GM12878 (cell line): ENCODE measurements around the gene SELPLG. TPM values are rescaled to one million over a fixed set of nuclear protein-coding genes. Genes with fewer than 3 reads are reported as not detected.

Experiments
- ATAC-seq: fragments of 200-7000 bp; cut with Tn5 transposase; 3 replicates; pipeline ENCODE4 v1.9.1; 2020; ENCODE audit warnings: mild to moderate bottlenecking, moderate library complexity
- BruUV-seq: library from RNA; stranded (reverse); fragments of 400-500 nt; replicated peaks from 2 replicates; lab custom pipeline; 2021; lab: Mats Ljungman, UMichigan
- CTCF ChIA-PET: fragments of 300-600 bp; sonication (Branson Sonifier 250); formaldehyde crosslinking; extraction: SDS; loops from one replicate; lab custom pipeline; 2021; ENCODE audit warnings: inconsistent platforms; lab: Yijun Ruan, JAX
- POLR2A ChIA-PET: fragments of 350-600 bp; formaldehyde crosslinking; extraction: SDS; loops from one replicate; lab custom pipeline; 2021; ENCODE audit warnings: inconsistent platforms; lab: Charles Lee
- RAD21 ChIA-PET: fragments of 300-600 bp; sonication (Branson Sonifier 250); formaldehyde crosslinking; loops from one replicate; lab custom pipeline; 2023; ENCODE audit warnings: antibody characterized with exemption; ENCODE audit not compliant: unreplicated experiment; lab: Charles Lee
- SMC1A ChIA-PET: fragments of 300-600 bp; sonication (Branson Sonifier 250); formaldehyde crosslinking; loops from one replicate; lab custom pipeline; 2023; ENCODE audit not compliant: unreplicated experiment, uncharacterized antibody; lab: Charles Lee
- DNase-seq: peaks from one replicate; pipeline ENCODE4 v3.0.0-alpha.2; 2011; ENCODE audit warnings: low read depth, low spot score
- FAIRE-seq: peaks from 3 replicates; lab custom pipeline; 2011; peaks lifted over from hg19 to GRCh38; lab: Jason Lieb, UNC
- H2AFZ ChIP-seq: 2 replicates; pipeline ENCODE4 v1.6.0; 2011; ENCODE audit warnings: low read depth, low read length, control low read depth; ENCODE audit not compliant: control insufficient read depth
- H3K27ac ChIP-seq: 2 replicates; pipeline ENCODE4 v1.5.1; 2011; ENCODE audit warnings: control low read depth; ENCODE audit not compliant: control insufficient read depth, insufficient read depth
- H3K27me3 ChIP-seq, 2 experiments: replicated peaks in 1 of 2; 2 replicates each; pipeline versions ENCODE4 v1.6.0 to v1.6.1; 2011; ENCODE audit warnings: low read length in 1 of 2; ENCODE audit not compliant: control insufficient read depth in 2 of 2, insufficient read depth in 2 of 2
- H3K36me3 ChIP-seq, 2 experiments: 2 replicates each; pipeline ENCODE4 v1.5.1; 2011; ENCODE audit warnings: low read length in 1 of 2; ENCODE audit not compliant: control insufficient read depth in 2 of 2, insufficient read depth in 2 of 2
- H3K4me1 ChIP-seq: 2 replicates; pipeline ENCODE4 v1.6.1; 2011; ENCODE audit warnings: mild to moderate bottlenecking, low read length, moderate library complexity, mixed read lengths; ENCODE audit not compliant: control insufficient read depth, insufficient read depth
- H3K4me2 ChIP-seq: 2 replicates; pipeline ENCODE4 v1.6.0; 2011; ENCODE audit warnings: control low read depth; ENCODE audit not compliant: control insufficient read depth, insufficient read depth
- H3K4me3 ChIP-seq: fragments of 200-600 bp; sonication (generic); 2 replicates; pipeline ENCODE4 v1.5.1; 2016
- H3K79me2 ChIP-seq: 2 replicates; pipeline ENCODE4 v1.6.0; 2011; ENCODE audit warnings: low read length; ENCODE audit not compliant: control insufficient read depth, insufficient read depth
- H3K9ac ChIP-seq: 2 replicates; pipeline ENCODE4 v1.8.0; 2011; ENCODE audit warnings: low read length, control low read depth, mixed read lengths; ENCODE audit not compliant: control insufficient read depth, insufficient read depth
- H3K9me3 ChIP-seq: replicated peaks from 3 replicates; pipeline ENCODE4 v1.5.1; 2011; ENCODE audit warnings: mild to moderate bottlenecking, low read length; ENCODE audit not compliant: control insufficient read depth, insufficient read depth
- H4K20me1 ChIP-seq: 2 replicates; pipeline ENCODE4 v1.6.0; 2011; ENCODE audit not compliant: control insufficient read depth, insufficient read depth
- EED ChIP-seq: sonication (generic); IDR thresholded peaks from 2 replicates; pipeline ENCODE4 v1.6.1; 2016; ENCODE audit warnings: antibody characterized with exemption, low read depth
- TARDBP ChIP-seq: IDR thresholded peaks from 2 replicates; pipeline ENCODE4 v1.6.1; 2016; ENCODE audit warnings: borderline replicate concordance
- ZBED1 ChIP-seq: IDR thresholded peaks from 2 replicates; pipeline ENCODE4 v1.6.1; 2016; ENCODE audit warnings: borderline replicate concordance
- WGBS: methylation state at CpG from one replicate; pipeline ENCODE4 v1.1.6; 2016; ENCODE audit warnings: low lambda C conversion rate; ENCODE audit not compliant: insufficient replicate concordance, insufficient coverage; ENCODE audit errors: missing lambda C conversion rate; 5-methylcytosine and 5-hydroxymethylcytosine counted together
- in situ Hi-C: fragments of 300-500 bp; cut with MboI; formaldehyde crosslinking; loops from 9 replicates; pipeline ENCODE4 v1.14.3; 2018; ENCODE audit warnings: mixed read lengths
- intact Hi-C: fragments of 100-400 bp; cut with micrococcal nuclease; formaldehyde crosslinking; loops from one replicate; pipeline ENCODE4 v1.14.2; 2022; ENCODE audit not compliant: unreplicated experiment
- polyA plus RNA-seq, 11 experiments: library from polyadenylated mRNA; depleted of rRNA in 4 of 11; unstranded in 6 of 11; stranded (reverse) in 5 of 11; fragments of >200 nt; fragmentation: Nextera tagmentation in 4 of 11; fragmentation: Illumina TruSeq in 1 of 11; extraction: Ambion mirVana in 4 of 11; extraction: Trizol in 1 of 11; gene quantifications; 1 replicate in 1 of 11; 2 replicates in 10 of 11; pipeline versions ENCODE4 v1.2.1 to v1.2.3, GENCODE V29; 2011 to 2016; ENCODE audit warnings: inconsistent platforms in 2 of 11, missing spikeins in 2 of 11, low read depth in 1 of 11
- total RNA-seq, 4 experiments: library from RNA; depleted of rRNA in 3 of 4; stranded (reverse); fragments of >200 nt in 3 of 4; fragmentation: Illumina TruSeq in 1 of 4; extraction: Trizol in 1 of 4; gene quantifications; 2 replicates each; pipeline versions ENCODE4 v1.2.1 to v1.2.3, GENCODE V29; 2013 to 2021
- TF ChIP-seq, protein P1 (sequence below), 3 experiments: IDR thresholded peaks in 2 of 3; conservative IDR thresholded peaks in 1 of 3; 2 replicates each; pipeline ENCODE4 v1.5.1; 2011; ENCODE audit warnings: low read depth in 3 of 3, low read length in 3 of 3, mild to moderate bottlenecking in 3 of 3, control low read depth in 2 of 3, moderate library complexity in 2 of 3, inconsistent platforms in 1 of 3, mixed read lengths in 1 of 3; ENCODE audit not compliant: control insufficient read depth in 2 of 3, insufficient read depth in 1 of 3; ENCODE audit errors: extremely low read depth in 1 of 3
- TF ChIP-seq, protein P2 (sequence below): IDR thresholded peaks from 2 replicates; pipeline ENCODE4 v1.6.1; 2012; ENCODE audit warnings: mild to moderate bottlenecking, low read depth, low read length
- TF ChIP-seq, protein P3 (sequence below): IDR thresholded peaks from 2 replicates; pipeline ENCODE4 v1.6.1; 2012; ENCODE audit warnings: low read depth, low read length, improper control_type of control experiment
- TF ChIP-seq, protein P4 (sequence below): fragments of 150-350 bp; IDR thresholded peaks from 2 replicates; pipeline ENCODE4 v1.6.1; 2016; ENCODE audit warnings: low read depth, low read length

SELPLG gene
- total and polyA plus RNA-seq, 10 of the 15 experiments (the other 5 are each of a cell fraction or from before 2014, with no cell fraction given), result 3.2 to 32.3 (median 23.9) TPM

DNA sequence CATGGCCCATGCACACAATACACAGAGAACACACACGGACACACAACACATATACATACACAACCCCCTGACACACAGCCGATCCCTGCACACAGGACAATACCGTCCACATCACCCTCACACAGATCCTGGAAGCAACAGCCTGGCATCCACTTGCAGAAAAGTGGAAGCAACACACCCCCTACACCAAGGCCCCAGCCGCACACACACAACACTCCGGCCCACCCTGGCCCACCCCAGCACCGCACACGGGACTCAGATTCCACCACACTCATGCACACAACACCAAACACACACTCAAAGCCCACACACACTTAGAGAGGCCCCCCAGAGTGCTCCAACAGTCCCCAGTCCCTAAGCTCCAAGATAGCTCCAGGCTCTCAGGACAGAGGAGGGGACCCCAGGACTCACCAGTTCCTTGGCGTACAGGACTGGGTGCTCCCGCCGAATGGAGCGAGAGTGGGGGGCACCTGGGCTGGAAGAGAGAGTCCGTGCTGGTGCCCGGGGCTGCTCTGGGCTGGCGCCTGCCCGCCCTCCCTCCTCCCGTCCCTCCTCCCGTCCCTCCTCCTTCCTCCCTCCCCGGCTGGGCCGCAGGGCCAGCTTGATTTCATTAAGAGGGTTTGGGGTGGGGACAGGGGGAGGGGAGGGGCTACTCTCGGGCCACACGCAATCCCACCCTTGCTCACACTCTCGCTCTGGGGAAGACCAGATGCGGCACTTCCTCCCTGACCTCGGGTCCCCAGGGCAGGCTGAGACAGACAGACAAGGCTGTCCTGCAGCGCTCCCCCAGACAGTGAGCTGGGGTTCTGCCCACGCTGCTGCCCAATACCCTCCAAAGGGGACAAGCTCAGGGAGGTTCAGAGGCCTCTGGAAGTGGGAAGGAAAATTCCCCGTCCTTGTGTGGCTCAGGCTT is 35.9 kb downstream of the SELPLG start, which contains the start of gene TMEM119 (continued):
- TF ChIP-seq, protein P1, sequence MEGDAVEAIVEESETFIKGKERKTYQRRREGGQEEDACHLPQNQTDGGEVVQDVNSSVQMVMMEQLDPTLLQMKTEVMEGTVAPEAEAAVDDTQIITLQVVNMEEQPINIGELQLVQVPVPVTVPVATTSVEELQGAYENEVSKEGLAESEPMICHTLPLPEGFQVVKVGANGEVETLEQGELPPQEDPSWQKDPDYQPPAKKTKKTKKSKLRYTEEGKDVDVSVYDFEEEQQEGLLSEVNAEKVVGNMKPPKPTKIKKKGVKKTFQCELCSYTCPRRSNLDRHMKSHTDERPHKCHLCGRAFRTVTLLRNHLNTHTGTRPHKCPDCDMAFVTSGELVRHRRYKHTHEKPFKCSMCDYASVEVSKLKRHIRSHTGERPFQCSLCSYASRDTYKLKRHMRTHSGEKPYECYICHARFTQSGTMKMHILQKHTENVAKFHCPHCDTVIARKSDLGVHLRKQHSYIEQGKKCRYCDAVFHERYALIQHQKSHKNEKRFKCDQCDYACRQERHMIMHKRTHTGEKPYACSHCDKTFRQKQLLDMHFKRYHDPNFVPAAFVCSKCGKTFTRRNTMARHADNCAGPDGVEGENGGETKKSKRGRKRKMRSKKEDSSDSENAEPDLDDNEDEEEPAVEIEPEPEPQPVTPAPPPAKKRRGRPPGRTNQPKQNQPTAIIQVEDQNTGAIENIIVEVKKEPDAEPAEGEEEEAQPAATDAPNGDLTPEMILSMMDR (IDR thresholded peaks at IDR 0.05 in 2 of 3, conservative IDR thresholded peaks at IDR 0.05 in 1 of 3; ENCODE audit: control insufficient read depth in 2 of 3, extremely low read depth in 1 of 3, insufficient read depth in 1 of 3, low read depth in 3 of 3, low read length in 3 of 3), result no peak
- TF ChIP-seq EED, result no peak
- TF ChIP-seq, protein P2, sequence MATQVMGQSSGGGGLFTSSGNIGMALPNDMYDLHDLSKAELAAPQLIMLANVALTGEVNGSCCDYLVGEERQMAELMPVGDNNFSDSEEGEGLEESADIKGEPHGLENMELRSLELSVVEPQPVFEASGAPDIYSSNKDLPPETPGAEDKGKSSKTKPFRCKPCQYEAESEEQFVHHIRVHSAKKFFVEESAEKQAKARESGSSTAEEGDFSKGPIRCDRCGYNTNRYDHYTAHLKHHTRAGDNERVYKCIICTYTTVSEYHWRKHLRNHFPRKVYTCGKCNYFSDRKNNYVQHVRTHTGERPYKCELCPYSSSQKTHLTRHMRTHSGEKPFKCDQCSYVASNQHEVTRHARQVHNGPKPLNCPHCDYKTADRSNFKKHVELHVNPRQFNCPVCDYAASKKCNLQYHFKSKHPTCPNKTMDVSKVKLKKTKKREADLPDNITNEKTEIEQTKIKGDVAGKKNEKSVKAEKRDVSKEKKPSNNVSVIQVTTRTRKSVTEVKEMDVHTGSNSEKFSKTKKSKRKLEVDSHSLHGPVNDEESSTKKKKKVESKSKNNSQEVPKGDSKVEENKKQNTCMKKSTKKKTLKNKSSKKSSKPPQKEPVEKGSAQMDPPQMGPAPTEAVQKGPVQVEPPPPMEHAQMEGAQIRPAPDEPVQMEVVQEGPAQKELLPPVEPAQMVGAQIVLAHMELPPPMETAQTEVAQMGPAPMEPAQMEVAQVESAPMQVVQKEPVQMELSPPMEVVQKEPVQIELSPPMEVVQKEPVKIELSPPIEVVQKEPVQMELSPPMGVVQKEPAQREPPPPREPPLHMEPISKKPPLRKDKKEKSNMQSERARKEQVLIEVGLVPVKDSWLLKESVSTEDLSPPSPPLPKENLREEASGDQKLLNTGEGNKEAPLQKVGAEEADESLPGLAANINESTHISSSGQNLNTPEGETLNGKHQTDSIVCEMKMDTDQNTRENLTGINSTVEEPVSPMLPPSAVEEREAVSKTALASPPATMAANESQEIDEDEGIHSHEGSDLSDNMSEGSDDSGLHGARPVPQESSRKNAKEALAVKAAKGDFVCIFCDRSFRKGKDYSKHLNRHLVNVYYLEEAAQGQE, result no peak

DNA sequence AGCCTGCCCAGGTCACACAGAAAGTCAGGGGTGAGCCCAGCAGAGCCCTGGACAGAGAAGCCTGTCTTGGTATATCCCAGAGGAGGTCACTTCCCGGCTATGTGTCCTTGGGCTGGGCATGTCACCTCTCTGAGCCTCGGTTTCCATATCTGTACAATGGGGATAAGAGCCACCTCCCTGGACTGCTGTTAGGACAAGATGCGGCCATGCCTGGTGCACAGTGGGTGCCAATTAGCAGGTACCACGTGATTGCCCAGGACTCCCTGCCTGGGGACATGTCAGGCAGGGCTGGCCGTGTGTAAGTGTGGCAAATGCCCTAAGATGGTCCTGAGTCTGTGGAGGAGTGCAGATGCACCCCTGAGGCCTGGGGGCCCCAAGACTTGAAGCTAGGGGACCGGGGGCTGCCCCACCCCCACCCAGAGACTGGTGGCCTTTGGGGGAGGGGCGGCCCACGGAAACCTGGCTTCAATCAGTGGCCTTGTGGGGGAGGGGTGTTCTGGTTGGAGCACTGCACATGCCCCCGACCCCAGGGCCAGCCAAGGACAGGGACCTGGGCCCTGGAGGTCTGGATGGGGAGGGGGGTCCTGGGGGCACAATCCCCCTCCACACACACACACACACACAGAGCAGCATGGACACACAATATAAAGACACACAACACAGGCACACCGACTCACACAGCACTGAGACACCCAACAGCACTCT is 36.7 kb downstream of the SELPLG start:
- DNase-seq (no peak), FAIRE-seq (no peak), ATAC-seq (no peak)
- no peak overlapping the region for H3K4me3 ChIP-seq
- BruUV-seq, result no TSS peak
- 43% methylated on average over 10 of the region's 10 CpGs for WGBS
- no peaks in the 10 kb centered on the region for H3K27me3 ChIP-seq
- in situ Hi-C loops, result no loop called here
- CTCF ChIA-PET, result no interaction called here
- H3K4me2 ChIP-seq, result no peak overlapping the region
- intact Hi-C loops, result no loop called here
- H3K9me3 ChIP-seq, result no peaks in the 10 kb centered on the region
- H2AFZ ChIP-seq, result no peak overlapping the region
- H3K9ac ChIP-seq, result no peak overlapping the region
- SMC1A ChIA-PET, result no interaction called here
- RAD21 ChIA-PET, result no interaction called here
- POLR2A ChIA-PET, result no interaction called here
- no peaks in the 10 kb centered on the region for H3K4me1 ChIP-seq
- H3K36me3 ChIP-seq, result no peaks in the 10 kb centered on the region
- H3K79me2 ChIP-seq, result no peaks in the 10 kb centered on the region
- H4K20me1 ChIP-seq, result no peaks in the 10 kb centered on the region
- no peak overlapping the region for H3K27ac ChIP-seq
- TF ChIP-seq, protein P3, sequence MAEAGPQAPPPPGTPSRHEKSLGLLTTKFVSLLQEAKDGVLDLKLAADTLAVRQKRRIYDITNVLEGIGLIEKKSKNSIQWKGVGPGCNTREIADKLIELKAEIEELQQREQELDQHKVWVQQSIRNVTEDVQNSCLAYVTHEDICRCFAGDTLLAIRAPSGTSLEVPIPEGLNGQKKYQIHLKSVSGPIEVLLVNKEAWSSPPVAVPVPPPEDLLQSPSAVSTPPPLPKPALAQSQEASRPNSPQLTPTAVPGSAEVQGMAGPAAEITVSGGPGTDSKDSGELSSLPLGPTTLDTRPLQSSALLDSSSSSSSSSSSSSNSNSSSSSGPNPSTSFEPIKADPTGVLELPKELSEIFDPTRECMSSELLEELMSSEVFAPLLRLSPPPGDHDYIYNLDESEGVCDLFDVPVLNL, result no peak
- TF ChIP-seq TARDBP (no peak), ZBED1 (no peak)
- TF ChIP-seq, protein P4, sequence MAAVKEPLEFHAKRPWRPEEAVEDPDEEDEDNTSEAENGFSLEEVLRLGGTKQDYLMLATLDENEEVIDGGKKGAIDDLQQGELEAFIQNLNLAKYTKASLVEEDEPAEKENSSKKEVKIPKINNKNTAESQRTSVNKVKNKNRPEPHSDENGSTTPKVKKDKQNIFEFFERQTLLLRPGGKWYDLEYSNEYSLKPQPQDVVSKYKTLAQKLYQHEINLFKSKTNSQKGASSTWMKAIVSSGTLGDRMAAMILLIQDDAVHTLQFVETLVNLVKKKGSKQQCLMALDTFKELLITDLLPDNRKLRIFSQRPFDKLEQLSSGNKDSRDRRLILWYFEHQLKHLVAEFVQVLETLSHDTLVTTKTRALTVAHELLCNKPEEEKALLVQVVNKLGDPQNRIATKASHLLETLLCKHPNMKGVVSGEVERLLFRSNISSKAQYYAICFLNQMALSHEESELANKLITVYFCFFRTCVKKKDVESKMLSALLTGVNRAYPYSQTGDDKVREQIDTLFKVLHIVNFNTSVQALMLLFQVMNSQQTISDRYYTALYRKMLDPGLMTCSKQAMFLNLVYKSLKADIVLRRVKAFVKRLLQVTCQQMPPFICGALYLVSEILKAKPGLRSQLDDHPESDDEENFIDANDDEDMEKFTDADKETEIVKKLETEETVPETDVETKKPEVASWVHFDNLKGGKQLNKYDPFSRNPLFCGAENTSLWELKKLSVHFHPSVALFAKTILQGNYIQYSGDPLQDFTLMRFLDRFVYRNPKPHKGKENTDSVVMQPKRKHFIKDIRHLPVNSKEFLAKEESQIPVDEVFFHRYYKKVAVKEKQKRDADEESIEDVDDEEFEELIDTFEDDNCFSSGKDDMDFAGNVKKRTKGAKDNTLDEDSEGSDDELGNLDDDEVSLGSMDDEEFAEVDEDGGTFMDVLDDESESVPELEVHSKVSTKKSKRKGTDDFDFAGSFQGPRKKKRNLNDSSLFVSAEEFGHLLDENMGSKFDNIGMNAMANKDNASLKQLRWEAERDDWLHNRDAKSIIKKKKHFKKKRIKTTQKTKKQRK, result no peak
